GM10248 (cell line): ENCODE measurements around the gene SPC24.
"Not testable (repeated sequence)": the region's sequence is repeated elsewhere in the genome, so short reads cannot be mapped to it uniquely, and the experiment has no call there.

Source experiments
- CTCF ChIA-PET: fragments of 300-600 bp; sonication (Branson Sonifier 250); formaldehyde crosslinking; extraction: SDS; loops from one replicate; lab custom pipeline; 2021; ENCODE audit warnings: antibody characterized with exemption; lab: Yijun Ruan, JAX
- POLR2A ChIA-PET: fragments of 350-650 bp; sonication (Branson Sonifier 250); formaldehyde crosslinking; extraction: SDS; loops from one replicate; lab custom pipeline; 2020; ENCODE audit warnings: antibody characterized with exemption; lab: Yijun Ruan, JAX
- DNase-seq: peaks from one replicate; pipeline ENCODE4 v3.0.0; 2012; ENCODE audit errors: extremely low spot score
- TF ChIP-seq, protein P1 (sequence below): IDR thresholded peaks from 2 replicates; pipeline ENCODE4 v1.5.1; 2012; ENCODE audit warnings: mild to moderate bottlenecking, low read depth; ENCODE audit errors: extremely low read depth, missing control alignments, control extremely low read depth

Gene SPC24

GRCh38 chr19:11123114-11123513, 32.5 kb downstream of the SPC24 start:
- CTCF ChIA-PET, result interaction anchor here (4.6 kb wide), 1 partner anchor 14 kb away, joined by 42 read pairs; no protein-coding TSS in a partner anchor
- no peak for DNase-seq
- POLR2A ChIA-PET, result no interaction called here
- TF ChIP-seq, protein P1, sequence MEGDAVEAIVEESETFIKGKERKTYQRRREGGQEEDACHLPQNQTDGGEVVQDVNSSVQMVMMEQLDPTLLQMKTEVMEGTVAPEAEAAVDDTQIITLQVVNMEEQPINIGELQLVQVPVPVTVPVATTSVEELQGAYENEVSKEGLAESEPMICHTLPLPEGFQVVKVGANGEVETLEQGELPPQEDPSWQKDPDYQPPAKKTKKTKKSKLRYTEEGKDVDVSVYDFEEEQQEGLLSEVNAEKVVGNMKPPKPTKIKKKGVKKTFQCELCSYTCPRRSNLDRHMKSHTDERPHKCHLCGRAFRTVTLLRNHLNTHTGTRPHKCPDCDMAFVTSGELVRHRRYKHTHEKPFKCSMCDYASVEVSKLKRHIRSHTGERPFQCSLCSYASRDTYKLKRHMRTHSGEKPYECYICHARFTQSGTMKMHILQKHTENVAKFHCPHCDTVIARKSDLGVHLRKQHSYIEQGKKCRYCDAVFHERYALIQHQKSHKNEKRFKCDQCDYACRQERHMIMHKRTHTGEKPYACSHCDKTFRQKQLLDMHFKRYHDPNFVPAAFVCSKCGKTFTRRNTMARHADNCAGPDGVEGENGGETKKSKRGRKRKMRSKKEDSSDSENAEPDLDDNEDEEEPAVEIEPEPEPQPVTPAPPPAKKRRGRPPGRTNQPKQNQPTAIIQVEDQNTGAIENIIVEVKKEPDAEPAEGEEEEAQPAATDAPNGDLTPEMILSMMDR, result no peak

DNA sequence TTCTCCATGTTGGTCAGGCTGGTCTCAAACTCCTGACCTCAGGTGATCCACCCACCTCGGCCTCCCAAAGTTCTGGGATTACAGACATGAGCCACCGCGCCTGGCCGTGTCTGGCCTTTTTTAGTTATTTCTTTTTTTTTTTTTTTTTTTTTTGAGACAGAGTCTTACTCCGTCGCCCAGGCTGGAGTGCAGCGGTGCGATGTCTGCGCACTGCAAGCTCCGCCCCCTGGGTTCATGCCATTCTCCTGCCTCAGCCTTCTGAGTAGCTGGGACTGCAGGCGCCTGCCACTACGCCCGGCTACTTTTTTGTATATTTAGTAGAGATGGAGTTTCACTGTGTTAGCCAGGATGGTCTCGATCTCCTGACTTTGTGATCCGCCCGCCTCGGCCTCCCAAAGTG, 33.6 kb downstream of the SPC24 start:
- CTCF ChIA-PET, POLR2A ChIA-PET, DNase-seq: not testable (repeated sequence)

GRCh38 chr19:11116507-11116906, 39.1 kb downstream of the SPC24 start:
- no peak for DNase-seq
- ChIA-PET POLR2A (no interaction called here), CTCF (interaction anchor here (3.0 kb wide), 1 partner anchor 10 kb away, joined by 25 read pairs; no protein-coding TSS in a partner anchor)
- TF ChIP-seq, protein P1, result no peak

DNA sequence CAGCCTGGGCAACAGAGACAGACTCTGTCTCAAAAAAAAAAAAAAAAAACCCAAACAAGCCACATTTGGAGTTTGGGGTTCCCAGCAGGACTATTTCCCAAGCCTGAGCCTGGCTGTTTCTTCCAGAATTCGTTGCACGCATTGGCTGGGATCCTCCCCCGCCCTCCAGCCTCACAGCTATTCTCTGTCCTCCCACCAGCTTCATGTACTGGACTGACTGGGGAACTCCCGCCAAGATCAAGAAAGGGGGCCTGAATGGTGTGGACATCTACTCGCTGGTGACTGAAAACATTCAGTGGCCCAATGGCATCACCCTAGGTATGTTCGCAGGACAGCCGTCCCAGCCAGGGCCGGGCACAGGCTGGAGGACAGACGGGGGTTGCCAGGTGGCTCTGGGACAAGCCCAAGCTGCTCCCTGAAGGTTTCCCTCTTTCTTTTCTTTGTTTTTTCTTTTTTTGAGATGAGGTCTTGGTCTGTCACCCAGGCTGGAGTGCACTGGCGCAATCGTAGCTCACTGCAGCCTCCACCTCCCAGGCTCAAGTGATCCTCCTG, 39.6 kb downstream of the SPC24 start:
- no peak for DNase-seq
- ChIA-PET CTCF (interaction anchor here (1.2 to 3.0 kb wide), 2 partner anchors 11 to 14 kb away, joined by 3 to 25 read pairs; no protein-coding TSS in a partner anchor), POLR2A (no interaction called here)
- TF ChIP-seq, protein P1, result no peak

DNA sequence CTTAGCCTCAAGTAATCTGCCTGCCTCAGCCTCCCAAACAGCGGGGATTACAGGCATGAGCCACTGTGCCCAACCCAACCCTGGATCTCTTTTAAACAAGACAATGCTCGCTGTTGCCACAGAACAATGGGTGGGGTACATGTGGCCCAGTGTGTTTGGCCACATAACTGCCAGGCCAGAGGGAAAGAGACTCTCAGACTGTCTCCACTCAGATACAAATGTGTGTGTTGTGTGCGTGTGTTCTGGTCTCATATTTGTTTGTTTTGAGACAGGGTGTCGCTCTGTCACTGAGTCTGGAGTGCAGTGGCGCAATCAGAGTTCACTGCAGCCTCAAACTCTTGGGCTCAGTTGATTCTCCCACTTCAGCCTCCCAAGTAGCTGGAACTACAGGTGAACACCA, 40.5 kb downstream of the SPC24 start:
- ChIA-PET POLR2A (no interaction called here), CTCF (interaction anchor here (1.2 to 3.0 kb wide), 2 partner anchors 11 to 15 kb away, joined by 3 to 25 read pairs; no protein-coding TSS in a partner anchor)
- TF ChIP-seq, protein P1, result no peak
- no peak for DNase-seq

GRCh38 chr19:11113140-11113708, 42.4 kb downstream of the SPC24 start:
- ChIA-PET POLR2A (no interaction called here), CTCF (interaction anchor here (1.0 to 4.6 kb wide), 2 partner anchors 13 to 101 kb away, joined by 3 to 22 read pairs; no protein-coding TSS in a partner anchor)
- TF ChIP-seq, protein P1, result no peak
- DNase-seq, result no peak

DNA sequence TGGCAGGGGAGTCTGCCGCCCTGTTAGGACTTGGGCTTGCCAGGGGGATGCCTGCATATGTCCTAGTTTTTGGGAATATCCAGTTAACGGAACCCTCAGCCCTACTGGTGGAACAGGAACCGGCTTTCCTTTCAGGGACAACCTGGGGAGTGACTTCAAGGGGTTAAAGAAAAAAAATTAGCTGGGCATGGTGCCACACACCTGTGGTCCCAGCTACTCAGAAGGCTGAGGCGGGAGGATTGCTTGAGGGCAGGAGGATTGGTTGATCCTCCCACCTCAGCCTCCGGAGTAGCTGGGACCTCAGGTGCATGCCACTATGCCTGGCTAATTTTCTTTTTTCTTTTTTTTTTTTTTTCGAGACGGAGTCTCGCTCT, 43.8 kb downstream of the SPC24 start:
- CTCF ChIA-PET, result interaction anchor here (4.6 kb wide), 1 partner anchor 14 kb away, joined by 22 read pairs; no protein-coding TSS in a partner anchor
- TF ChIP-seq, protein P1, result no peak
- no peak for DNase-seq
- POLR2A ChIA-PET, result interaction anchor here (0.6 kb wide), 1 partner anchor 199 kb away, joined by 3 read pairs; no protein-coding TSS in a partner anchor
